Measurements from ENCODE around the gene PRELID3B.

The PRELID3B gene

DNA sequence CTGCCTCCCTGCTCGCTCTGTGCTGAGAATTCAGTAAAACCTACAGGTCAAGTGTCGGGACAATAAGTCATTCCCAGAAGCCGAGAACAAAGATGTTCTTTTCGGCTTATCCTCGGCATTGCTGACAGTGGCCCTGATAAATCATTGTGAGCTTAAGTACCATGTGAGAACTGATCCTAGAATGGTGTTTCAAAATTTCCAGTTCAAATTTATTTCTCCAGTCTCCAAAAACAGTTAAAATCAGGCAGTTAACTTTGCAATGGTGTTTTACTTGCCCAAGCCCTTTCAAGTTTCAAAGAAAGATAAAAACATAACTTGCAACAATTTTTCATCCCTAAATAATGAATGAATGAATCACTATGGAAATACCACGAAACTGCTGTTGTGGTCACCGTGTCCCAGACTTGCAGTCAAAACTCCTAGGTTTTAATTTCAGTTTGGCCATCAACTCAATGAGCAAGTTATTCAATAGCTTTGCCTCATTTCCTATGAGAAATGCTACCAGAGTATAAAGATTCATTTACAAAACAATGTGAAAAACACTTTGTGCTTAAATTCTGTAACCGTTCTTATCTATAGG lies 14.8 kb downstream of the PRELID3B start:
- Mint-ChIP-seq H3K4me3 (no peak overlapping the region), H3K4me1 (ENCODE audit: low read depth) (peaks cover 49% of the 10 kb centered on the region), H3K9me3 (no peaks in the 10 kb centered on the region), H3K27ac (no peak overlapping the region), H3K36me3 (ENCODE audit: low read depth) (peaks cover 76% of the 10 kb centered on the region), H3K27me3 (ENCODE audit: low read depth) (no peaks in the 10 kb centered on the region)
- DNase-seq (ENCODE audit: low spot score): no peak

DNA sequence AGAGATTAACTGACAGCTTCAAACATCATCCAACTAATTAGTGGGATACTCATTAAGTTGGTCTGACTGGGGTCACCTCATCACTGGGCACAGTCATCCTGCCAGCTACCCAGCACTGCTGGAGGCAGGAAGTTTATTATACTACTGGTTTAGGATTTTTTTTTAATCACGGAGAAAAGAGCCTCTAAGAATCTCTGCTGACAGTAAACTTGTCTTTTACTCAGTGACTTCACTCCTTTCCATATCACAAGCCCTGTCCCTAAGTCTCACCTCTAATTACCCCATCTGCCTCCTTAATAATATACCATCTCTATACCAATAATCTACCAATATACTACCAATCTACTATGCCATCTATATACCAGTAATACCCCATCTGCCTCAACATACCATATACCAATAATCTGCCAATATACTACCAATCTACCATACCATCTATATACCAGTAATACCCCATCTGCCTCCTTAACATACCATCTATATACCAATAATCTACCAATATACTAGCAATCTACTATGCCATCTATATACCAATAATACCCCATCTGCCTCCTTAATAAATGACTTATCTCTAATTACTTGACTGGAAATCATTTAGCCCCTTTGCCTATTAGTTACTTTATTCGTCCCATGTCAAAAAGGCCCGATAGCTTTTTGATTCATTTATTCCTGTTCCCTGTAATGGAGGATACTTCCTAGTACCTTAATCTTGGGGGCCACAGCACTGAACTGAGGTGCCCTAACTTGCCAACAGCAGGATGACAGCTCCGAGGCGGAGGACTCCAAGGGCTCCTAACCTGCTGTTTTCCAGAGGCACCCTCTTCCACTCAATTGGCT lies 15.5 kb downstream of the PRELID3B start:
- Mint-ChIP-seq H3K4me1 (ENCODE audit: low read depth) (peaks cover 47% of the 10 kb centered on the region), H3K9me3 (no peaks in the 10 kb centered on the region), H3K4me3 (no peak overlapping the region), H3K36me3 (ENCODE audit: low read depth) (peaks cover 80% of the 10 kb centered on the region), H3K27ac (peak overlapping the region; percentile 3), H3K27me3 (ENCODE audit: low read depth) (no peaks in the 10 kb centered on the region)
- no peak for DNase-seq (ENCODE audit: low spot score)

DNA sequence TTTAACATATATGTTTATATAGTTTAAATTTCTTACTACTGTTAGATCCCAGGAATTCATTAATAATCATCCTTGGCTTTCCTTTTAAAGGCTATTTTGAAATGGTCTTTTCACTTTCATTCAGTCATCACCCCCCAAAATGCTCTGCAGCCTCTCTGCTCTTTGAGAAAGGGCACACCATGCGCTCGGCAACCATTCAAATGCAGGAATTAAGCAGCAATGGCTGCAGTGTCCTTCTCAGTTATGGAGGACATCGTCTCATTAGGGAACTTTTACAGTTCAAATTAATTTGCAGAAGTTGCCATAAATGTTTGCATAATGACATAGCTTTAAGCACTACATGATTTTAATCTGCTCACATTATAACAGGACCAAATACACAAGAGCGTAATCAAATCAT lies 17.1 kb downstream of the PRELID3B start:
- peaks cover 39% of the 10 kb centered on the region for H3K4me1 Mint-ChIP-seq (ENCODE audit: low read depth)
- H3K27ac Mint-ChIP-seq: no peak overlapping the region
- no peaks in the 10 kb centered on the region for H3K27me3 Mint-ChIP-seq (ENCODE audit: low read depth)
- H3K9me3 Mint-ChIP-seq: no peaks in the 10 kb centered on the region
- no peak for DNase-seq (ENCODE audit: low spot score)
- peaks cover 71% of the 10 kb centered on the region for H3K36me3 Mint-ChIP-seq (ENCODE audit: low read depth)
- H3K4me3 Mint-ChIP-seq: no peak overlapping the region

DNA sequence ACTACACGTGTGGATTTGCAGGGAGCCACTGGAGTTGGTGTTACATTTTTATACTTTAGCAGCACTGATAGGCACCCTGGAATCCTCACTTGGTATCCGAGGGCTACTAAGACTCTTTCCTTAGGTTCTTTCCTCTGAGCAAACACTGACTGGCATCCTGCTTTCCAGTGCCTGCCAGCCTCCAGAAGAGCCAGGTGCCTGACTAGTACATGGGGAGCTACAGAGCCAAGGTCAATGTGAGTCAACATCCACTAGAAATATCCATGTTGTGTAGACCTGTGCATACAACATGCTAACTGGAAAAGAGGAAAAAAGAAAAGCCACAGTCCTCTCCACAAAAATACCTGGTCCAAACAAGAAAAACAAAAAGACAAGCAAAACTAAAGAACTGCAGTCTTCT lies 17.5 kb downstream of the PRELID3B start:
- peaks cover 67% of the 10 kb centered on the region for H3K36me3 Mint-ChIP-seq (ENCODE audit: low read depth)

DNA sequence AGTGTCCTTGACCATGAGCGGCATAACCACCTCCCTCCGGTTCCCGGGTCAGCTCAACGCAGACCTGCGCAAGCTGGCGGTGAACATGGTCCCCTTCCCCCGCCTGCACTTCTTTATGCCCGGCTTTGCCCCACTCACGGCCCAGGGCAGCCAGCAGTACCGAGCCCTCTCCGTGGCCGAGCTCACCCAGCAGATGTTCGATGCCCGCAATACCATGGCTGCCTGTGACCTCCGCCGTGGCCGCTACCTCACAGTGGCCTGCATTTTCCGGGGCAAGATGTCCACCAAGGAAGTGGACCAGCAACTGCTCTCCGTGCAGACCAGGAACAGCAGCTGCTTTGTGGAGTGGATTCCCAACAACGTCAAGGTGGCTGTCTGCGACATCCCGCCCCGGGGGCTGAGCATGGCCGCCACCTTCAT lies 18.5 kb downstream of the PRELID3B start:
- Mint-ChIP-seq H3K4me3 (no peak overlapping the region), H3K27me3 (ENCODE audit: low read depth) (no peaks in the 10 kb centered on the region), H3K9me3 (no peaks in the 10 kb centered on the region), H3K36me3 (ENCODE audit: low read depth) (peaks cover 57% of the 10 kb centered on the region), H3K4me1 (ENCODE audit: low read depth) (peaks cover 28% of the 10 kb centered on the region), H3K27ac (no peak overlapping the region)
- DNase-seq (ENCODE audit: low spot score): no peak

More for the DNA sequence above, 17.5 kb downstream of the PRELID3B start:
- DNase-seq (ENCODE audit: low spot score): no peak
- no peaks in the 10 kb centered on the region for H3K27me3 Mint-ChIP-seq (ENCODE audit: low read depth)
- H3K4me3 Mint-ChIP-seq: no peak overlapping the region
- H3K9me3 Mint-ChIP-seq: no peaks in the 10 kb centered on the region
- H3K4me1 Mint-ChIP-seq (ENCODE audit: low read depth): peaks cover 35% of the 10 kb centered on the region
- H3K27ac Mint-ChIP-seq: no peak overlapping the region

DNA sequence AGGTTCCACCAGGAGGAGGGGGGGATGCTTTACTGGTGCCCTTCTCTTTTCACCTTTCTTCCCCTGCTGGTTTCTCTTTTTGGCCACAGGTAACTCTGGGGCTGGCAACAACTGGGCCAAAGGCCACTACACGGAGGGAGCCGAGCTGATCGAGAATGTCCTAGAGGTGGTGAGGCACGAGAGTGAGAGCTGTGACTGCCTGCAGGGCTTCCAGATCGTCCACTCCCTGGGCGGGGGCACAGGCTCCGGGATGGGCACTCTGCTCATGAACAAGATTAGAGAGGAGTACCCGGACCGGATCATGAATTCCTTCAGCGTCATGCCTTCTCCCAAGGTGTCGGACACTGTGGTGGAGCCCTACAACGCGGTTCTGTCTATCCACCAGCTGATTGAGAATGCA lies 19.0 kb downstream of the PRELID3B start:
- H3K36me3 Mint-ChIP-seq (ENCODE audit: low read depth): peaks cover 52% of the 10 kb centered on the region
- H3K27ac Mint-ChIP-seq: no peak overlapping the region
- H3K4me3 Mint-ChIP-seq: no peak overlapping the region
- DNase-seq (ENCODE audit: low spot score): no peak
- peaks cover 23% of the 10 kb centered on the region for H3K4me1 Mint-ChIP-seq (ENCODE audit: low read depth)
- H3K27me3 Mint-ChIP-seq (ENCODE audit: low read depth): no peaks in the 10 kb centered on the region
- no peaks in the 10 kb centered on the region for H3K9me3 Mint-ChIP-seq

DNA sequence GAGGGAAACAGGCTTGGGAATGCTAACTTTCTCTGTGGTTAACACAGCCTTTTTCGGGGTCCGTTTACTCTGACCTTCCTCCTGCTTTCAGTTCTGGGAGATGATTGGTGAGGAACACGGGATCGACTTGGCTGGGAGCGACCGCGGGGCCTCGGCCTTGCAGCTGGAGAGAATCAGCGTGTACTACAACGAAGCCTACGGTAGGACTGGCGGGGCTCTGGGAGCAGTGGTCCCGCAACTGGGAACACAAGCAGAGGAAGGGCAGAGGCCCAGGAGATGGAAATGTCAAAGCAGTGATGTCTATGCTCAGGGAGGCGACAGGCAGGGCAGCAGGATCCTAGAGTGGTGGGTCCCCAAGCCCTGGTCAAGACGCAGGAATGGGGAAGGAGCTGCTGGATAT lies 19.8 kb downstream of the PRELID3B start:
- Mint-ChIP-seq H3K36me3 (ENCODE audit: low read depth) (peaks cover 45% of the 10 kb centered on the region), H3K4me1 (ENCODE audit: low read depth) (peaks cover 15% of the 10 kb centered on the region), H3K27ac (no peak overlapping the region), H3K4me3 (no peak overlapping the region), H3K9me3 (no peaks in the 10 kb centered on the region), H3K27me3 (ENCODE audit: low read depth) (no peaks in the 10 kb centered on the region)
- DNase-seq (ENCODE audit: low spot score): no peak

DNA sequence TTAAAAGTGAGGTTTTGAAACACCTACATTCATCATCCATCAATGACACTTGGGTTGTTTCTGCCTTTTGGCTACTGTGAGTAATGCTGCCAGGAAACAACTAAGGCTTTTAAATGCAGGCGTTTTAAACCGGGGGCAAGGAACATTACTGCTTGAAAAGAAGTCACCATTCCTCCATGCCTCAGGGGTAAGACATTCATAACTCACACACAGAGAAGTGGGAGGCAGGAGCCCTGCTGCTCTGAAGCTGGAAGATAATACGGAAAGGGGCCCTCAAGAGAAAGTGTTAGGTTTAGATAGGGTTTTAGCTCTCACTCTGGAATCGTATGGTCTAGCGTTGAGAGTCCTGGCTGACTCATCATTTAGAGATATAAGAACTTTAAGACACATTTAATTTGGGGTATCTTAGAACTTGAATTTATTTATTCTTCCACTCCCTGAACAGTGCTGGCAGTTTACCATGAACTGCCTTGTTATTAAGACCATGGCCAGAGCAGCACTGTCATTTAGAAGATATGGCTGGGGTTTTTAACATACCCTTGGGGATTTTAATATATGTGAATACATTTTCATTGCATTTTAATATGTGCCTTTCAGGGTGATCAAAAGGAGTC lies 21.5 kb downstream of the PRELID3B start:
- no peaks in the 10 kb centered on the region for H3K9me3 Mint-ChIP-seq
- no peak overlapping the region for H3K4me3 Mint-ChIP-seq
- H3K4me1 Mint-ChIP-seq (ENCODE audit: low read depth): peaks cover 16% of the 10 kb centered on the region
- no peak for DNase-seq (ENCODE audit: low spot score)
- H3K27me3 Mint-ChIP-seq (ENCODE audit: low read depth): no peaks in the 10 kb centered on the region
- no peak overlapping the region for H3K27ac Mint-ChIP-seq
- peaks cover 29% of the 10 kb centered on the region for H3K36me3 Mint-ChIP-seq (ENCODE audit: low read depth)

DNA sequence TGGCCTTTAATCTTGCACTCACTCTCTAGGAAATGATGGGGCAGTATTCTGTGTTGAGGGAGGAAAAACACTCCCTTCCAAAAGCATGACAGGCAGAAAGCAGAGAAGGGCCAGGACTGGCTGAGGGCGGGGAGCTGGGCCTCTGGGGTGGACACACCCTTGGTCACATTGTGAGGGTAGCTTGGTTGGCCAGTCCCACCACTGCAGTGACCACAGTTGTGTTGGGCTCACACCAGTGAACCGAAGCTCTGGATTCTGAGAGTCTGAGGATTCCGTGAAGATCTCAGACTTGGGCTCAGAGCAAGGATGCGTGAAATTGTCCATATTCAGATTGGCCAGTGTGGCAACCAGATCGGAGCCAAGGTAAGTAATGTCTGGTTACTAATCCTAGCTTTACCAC lies 23.4 kb downstream of the PRELID3B start, which contains the start of gene TUBB1:
TUBB1 (plus strand) TSS at position 213 of the 400 bp plus-strand sequence; CDS start at position 307, 94 bp downstream.
- DNase-seq (ENCODE audit: low spot score): no peak
- Mint-ChIP-seq H3K36me3 (ENCODE audit: low read depth) (peaks cover 19% of the 10 kb centered on the region), H3K27ac (no peak within 1 kb of the TSS)

DNA sequence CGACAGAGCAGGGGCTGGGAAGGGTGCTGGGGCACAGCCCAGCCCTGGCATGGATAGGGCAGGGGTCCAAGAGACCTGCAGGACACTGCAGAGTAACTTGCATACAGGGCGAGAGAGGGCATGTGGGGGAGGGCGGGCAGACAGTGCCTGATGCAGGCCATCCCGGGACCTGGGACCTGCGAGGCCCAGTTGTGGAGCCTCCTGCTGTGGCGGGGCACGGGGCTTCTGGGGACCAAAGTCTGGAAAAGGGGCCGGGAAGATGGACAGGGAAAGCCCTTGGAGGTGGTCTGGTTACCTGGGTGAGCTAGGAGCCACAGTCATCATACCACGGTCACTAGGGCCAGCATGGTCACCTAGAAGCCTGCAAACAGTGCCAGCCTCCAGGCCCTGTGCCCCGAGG lies 23.8 kb downstream of the PRELID3B start:
- Mint-ChIP-seq H3K4me1 (ENCODE audit: low read depth) (peaks cover 24% of the 10 kb centered on the region), H3K27ac (no peak overlapping the region)
- no peak for DNase-seq (ENCODE audit: low spot score)

More for the DNA sequence above, 23.4 kb downstream of the PRELID3B start, which contains the start of gene TUBB1:
- Mint-ChIP-seq H3K4me3 (no peak within 1 kb of the TSS), H3K27me3 (ENCODE audit: low read depth) (no peaks in the 10 kb centered on the region), H3K4me1 (ENCODE audit: low read depth) (peaks cover 20% of the 10 kb centered on the region), H3K9me3 (no peaks in the 10 kb centered on the region)

DNA sequence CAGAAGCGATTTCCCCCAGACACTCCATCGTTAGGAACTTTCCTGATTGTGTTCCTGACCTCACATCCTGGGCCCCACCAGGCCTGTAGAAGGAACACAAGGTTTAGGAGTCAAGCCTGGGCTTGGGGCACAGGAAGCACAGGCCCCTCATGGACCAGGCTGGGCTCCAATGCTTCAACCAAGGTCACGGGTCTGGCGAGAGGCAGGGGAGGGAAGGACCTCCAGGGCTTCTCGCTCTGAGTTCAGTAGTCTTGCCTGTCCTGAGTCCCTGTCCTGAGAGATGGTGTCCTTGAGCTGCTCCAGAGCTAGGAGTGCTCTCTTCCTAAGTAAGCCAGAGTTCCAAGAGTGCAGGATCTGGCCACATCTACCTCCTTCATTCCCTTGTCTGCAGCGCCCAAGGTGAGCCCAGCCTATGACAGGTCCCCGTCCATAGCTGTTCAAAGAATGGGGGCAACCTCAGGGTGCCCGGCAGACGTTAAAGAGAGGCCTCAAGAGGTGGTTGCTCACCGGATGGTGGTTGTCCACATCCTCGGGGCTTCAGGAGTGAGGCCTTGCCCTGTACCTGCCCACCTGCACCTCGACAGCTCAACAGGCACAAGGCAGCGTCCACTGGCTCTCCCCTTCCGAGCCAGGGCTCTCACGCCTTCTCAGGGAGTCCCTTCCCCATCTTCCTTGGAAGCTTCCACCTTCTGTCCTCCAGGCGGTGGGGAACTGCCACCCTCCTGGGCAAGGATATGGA lies 24.9 kb downstream of the PRELID3B start:
- no peak overlapping the region for H3K4me3 Mint-ChIP-seq
- H3K4me1 Mint-ChIP-seq (ENCODE audit: low read depth): peaks cover 32% of the 10 kb centered on the region
- H3K27ac Mint-ChIP-seq: no peak overlapping the region
- H3K36me3 Mint-ChIP-seq (ENCODE audit: low read depth): peaks cover 5% of the 10 kb centered on the region
- DNase-seq (ENCODE audit: low spot score): no peak
- no peaks in the 10 kb centered on the region for H3K27me3 Mint-ChIP-seq (ENCODE audit: low read depth)
- no peaks in the 10 kb centered on the region for H3K9me3 Mint-ChIP-seq

More for the DNA sequence above, 23.8 kb downstream of the PRELID3B start:
- Mint-ChIP-seq H3K4me3 (no peak overlapping the region), H3K36me3 (ENCODE audit: low read depth) (peaks cover 15% of the 10 kb centered on the region), H3K9me3 (no peaks in the 10 kb centered on the region), H3K27me3 (ENCODE audit: low read depth) (no peaks in the 10 kb centered on the region)

DNA sequence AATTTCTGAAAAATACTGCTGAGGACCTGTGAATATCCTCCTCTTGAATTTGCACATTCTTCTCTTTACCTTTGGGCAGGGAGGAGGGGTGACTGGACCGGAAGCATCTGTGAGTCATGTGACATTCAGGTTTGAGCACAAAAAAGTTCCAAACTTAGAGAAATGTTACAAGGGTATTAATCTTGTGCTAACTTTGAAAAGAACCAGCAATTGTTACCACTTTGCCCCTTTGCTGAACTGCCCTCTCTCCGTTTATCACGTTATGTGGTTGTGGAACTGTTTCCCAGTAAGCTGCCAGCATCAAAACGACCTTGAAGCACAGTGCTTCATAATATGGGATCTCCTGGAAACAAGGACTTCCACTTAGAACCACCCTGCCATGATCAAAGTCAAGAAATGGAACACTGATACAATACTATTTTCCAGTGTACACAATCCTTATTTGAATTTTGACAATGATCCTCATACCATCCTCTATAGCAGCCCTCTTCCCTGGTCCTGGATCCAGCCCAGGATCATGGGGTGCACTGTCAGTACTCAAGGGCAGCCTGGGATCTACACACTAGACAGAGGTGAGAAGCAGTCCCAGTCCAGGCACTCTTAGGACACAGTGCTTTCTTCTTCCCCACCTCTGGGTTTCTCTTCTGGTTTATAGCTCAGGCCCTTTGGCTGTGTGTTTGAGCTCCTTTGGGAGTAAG lies 25.6 kb downstream of the PRELID3B start:
- Mint-ChIP-seq H3K36me3 (ENCODE audit: low read depth) (no peaks in the 10 kb centered on the region), H3K9me3 (no peaks in the 10 kb centered on the region), H3K27me3 (ENCODE audit: low read depth) (no peaks in the 10 kb centered on the region), H3K27ac (no peak overlapping the region), H3K4me3 (no peak overlapping the region), H3K4me1 (ENCODE audit: low read depth) (peaks cover 35% of the 10 kb centered on the region)
- no peak for DNase-seq (ENCODE audit: low spot score)
